Measurements from ENCODE around the gene CEP192. TPM values are rescaled to one million over a fixed set of nuclear protein-coding genes. Genes with fewer than 3 reads are reported as not detected.
"Not testable (repeated sequence)": the region's sequence is repeated elsewhere in the genome, so short reads cannot be mapped to it uniquely, and the experiment has no call there.

CEP192 gene
- total RNA-seq, 1 donor from 2014 or later, result 13.9 TPM

DNA sequence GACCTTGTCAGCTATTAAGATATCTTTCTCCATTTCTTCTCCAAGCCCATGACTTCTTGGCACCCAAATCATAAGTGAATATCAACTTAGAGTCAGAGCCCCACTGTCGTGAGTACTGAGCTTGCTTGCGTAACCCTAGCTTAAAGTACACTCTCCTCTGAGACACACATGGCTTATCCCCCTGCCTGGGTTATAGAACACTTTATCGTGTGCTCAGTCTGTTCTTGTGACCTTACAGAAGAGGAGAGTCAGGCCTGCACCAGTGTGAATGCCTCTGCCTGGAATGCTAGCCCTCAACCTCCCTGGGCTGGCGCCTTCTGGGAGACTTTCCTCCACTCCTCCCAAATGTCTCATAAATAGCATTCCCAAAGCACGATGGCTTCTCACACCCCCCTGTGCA, 79.3 kb downstream of the CEP192 start:
- Histone ChIP-seq H3K9me3 (ENCODE audit: insufficient read depth, low read depth, low read length) (no peaks in the 10 kb centered on the region), H3K4me3 (ENCODE audit: insufficient read depth, low read depth, low read length) (no peak overlapping the region), H3K4me2 (ENCODE audit: low read length) (no peak overlapping the region), H2AFZ (ENCODE audit: low read depth, low read length) (no peak overlapping the region), H3K9ac (ENCODE audit: low read length) (no peak overlapping the region), H3K27me3 (ENCODE audit: insufficient read depth, low read length) (no peaks in the 10 kb centered on the region), H3K27ac (ENCODE audit: low read depth, low read length) (no peak overlapping the region), H4K20me1 (ENCODE audit: insufficient read depth, low read length) (no peaks in the 10 kb centered on the region), H3K79me2 (ENCODE audit: insufficient read depth, low read length) (peaks cover 5% of the 10 kb centered on the region), H3K4me1 (ENCODE audit: insufficient read depth, low read length) (no peaks in the 10 kb centered on the region), H3K36me3 (ENCODE audit: insufficient read depth, low read length) (peaks cover 50% of the 10 kb centered on the region)
- peak overlapping the region; percentile 18 for H3K4me3 Mint-ChIP-seq (ENCODE audit: unreplicated experiment)
- H3K9me3 Mint-ChIP-seq (ENCODE audit: unreplicated experiment), result no peaks in the 10 kb centered on the region
- H3K36me3 Mint-ChIP-seq (ENCODE audit: low read depth, unreplicated experiment), result peaks cover 17% of the 10 kb centered on the region
- no peaks in the 10 kb centered on the region for H3K27me3 Mint-ChIP-seq (ENCODE audit: low read depth, unreplicated experiment)
- no peak for FAIRE-seq
- no peak overlapping the region for H3K27ac Mint-ChIP-seq (ENCODE audit: unreplicated experiment)
- DNase-seq (ENCODE audit: low read depth), result no peak
- TF ChIP-seq, protein P1, sequence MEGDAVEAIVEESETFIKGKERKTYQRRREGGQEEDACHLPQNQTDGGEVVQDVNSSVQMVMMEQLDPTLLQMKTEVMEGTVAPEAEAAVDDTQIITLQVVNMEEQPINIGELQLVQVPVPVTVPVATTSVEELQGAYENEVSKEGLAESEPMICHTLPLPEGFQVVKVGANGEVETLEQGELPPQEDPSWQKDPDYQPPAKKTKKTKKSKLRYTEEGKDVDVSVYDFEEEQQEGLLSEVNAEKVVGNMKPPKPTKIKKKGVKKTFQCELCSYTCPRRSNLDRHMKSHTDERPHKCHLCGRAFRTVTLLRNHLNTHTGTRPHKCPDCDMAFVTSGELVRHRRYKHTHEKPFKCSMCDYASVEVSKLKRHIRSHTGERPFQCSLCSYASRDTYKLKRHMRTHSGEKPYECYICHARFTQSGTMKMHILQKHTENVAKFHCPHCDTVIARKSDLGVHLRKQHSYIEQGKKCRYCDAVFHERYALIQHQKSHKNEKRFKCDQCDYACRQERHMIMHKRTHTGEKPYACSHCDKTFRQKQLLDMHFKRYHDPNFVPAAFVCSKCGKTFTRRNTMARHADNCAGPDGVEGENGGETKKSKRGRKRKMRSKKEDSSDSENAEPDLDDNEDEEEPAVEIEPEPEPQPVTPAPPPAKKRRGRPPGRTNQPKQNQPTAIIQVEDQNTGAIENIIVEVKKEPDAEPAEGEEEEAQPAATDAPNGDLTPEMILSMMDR (IDR thresholded peaks at IDR 0.05; ENCODE audit: insufficient read depth, low read depth, low read length), result no peak
- no peak for TF ChIP-seq EZH2 (IDR thresholded peaks at IDR 0.05; ENCODE audit: insufficient read depth, low read length)
- peaks cover 14% of the 10 kb centered on the region for H3K4me1 Mint-ChIP-seq (ENCODE audit: low read depth, unreplicated experiment)

DNA sequence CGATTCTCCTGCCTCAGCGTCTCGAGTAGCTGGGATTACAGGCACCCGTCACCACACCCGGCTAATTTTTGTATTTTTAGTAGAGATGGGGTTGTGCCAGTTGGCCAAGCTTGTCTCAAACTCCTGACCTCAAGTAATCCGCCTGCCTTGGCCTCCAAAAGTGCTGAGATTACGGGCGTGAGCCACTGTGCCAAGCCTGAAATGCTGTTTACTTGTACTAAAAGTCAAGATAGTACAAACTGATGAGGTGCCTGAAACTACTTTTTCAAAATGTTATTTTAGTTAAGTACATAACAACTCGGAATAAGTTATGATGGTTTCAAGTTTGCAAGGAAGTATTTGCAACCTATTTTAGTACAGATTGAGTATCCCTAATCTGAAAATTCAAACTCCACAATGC, 85.7 kb downstream of the CEP192 start:
- TF ChIP-seq EZH2 (IDR thresholded peaks at IDR 0.05; ENCODE audit: insufficient read depth, low read length), result no peak
- TF ChIP-seq, protein P1 (IDR thresholded peaks at IDR 0.05; ENCODE audit: insufficient read depth, low read depth, low read length), result no peak

DNA sequence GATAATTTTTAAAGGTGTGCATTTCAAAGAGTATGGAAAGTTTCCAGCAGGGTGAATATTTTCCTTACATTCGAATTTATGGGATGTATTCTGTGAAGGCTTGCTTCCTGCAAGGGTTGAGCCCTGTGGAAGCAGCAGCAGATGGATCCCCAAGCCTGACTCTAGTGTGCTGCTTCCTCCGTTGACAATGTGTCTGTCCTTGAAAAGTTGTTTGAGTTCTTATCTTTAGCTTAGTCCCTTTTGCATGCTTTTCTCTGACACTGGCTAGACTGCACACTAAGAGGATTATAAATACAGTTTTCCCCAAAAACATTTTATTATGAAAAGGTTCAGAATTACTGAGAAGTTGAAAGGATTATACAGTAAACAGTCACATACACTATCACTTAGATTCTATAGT, 86.3 kb downstream of the CEP192 start:
- Histone ChIP-seq H3K9me3 (ENCODE audit: insufficient read depth, low read depth, low read length) (no peaks in the 10 kb centered on the region), H4K20me1 (ENCODE audit: insufficient read depth, low read length) (no peaks in the 10 kb centered on the region), H3K9ac (ENCODE audit: low read length) (no peak overlapping the region), H2AFZ (ENCODE audit: low read depth, low read length) (no peak overlapping the region), H3K36me3 (ENCODE audit: insufficient read depth, low read length) (peaks cover 18% of the 10 kb centered on the region), H3K4me2 (ENCODE audit: low read length) (no peak overlapping the region), H3K27me3 (ENCODE audit: insufficient read depth, low read length) (no peaks in the 10 kb centered on the region), H3K27ac (ENCODE audit: low read depth, low read length) (no peak overlapping the region), H3K79me2 (ENCODE audit: insufficient read depth, low read length) (no peaks in the 10 kb centered on the region), H3K4me1 (ENCODE audit: insufficient read depth, low read length) (no peaks in the 10 kb centered on the region), H3K4me3 (ENCODE audit: insufficient read depth, low read depth, low read length) (no peak overlapping the region)
- Mint-ChIP-seq H3K9me3 (ENCODE audit: unreplicated experiment) (peaks cover 21% of the 10 kb centered on the region), H3K4me1 (ENCODE audit: low read depth, unreplicated experiment) (peaks cover 8% of the 10 kb centered on the region), H3K27me3 (ENCODE audit: low read depth, unreplicated experiment) (no peaks in the 10 kb centered on the region), H3K36me3 (ENCODE audit: low read depth, unreplicated experiment) (peaks cover 31% of the 10 kb centered on the region), H3K27ac (ENCODE audit: unreplicated experiment) (no peak overlapping the region), H3K4me3 (ENCODE audit: unreplicated experiment) (no peak overlapping the region)
- DNase-seq (ENCODE audit: low read depth), result no peak
- no peak for FAIRE-seq
- TF ChIP-seq EZH2 (IDR thresholded peaks at IDR 0.05; ENCODE audit: insufficient read depth, low read length), result no peak
- TF ChIP-seq, protein P1 (IDR thresholded peaks at IDR 0.05; ENCODE audit: insufficient read depth, low read depth, low read length), result no peak

More for the DNA sequence above, 85.7 kb downstream of the CEP192 start:
- no peak overlapping the region for H3K9ac ChIP-seq (ENCODE audit: low read length)
- H3K4me1 ChIP-seq (ENCODE audit: insufficient read depth, low read length), result no peaks in the 10 kb centered on the region
- no peak overlapping the region for H3K27ac ChIP-seq (ENCODE audit: low read depth, low read length)
- H3K4me2 ChIP-seq (ENCODE audit: low read length), result no peak overlapping the region
- no peaks in the 10 kb centered on the region for H3K27me3 Mint-ChIP-seq (ENCODE audit: low read depth, unreplicated experiment)
- H4K20me1 ChIP-seq (ENCODE audit: insufficient read depth, low read length), result no peaks in the 10 kb centered on the region
- no peaks in the 10 kb centered on the region for H3K79me2 ChIP-seq (ENCODE audit: insufficient read depth, low read length)
- no peak overlapping the region for H3K4me3 Mint-ChIP-seq (ENCODE audit: unreplicated experiment)
- DNase-seq (ENCODE audit: low read depth) (no peak), FAIRE-seq (no peak)
- H3K27me3 ChIP-seq (ENCODE audit: insufficient read depth, low read length), result no peaks in the 10 kb centered on the region
- no peak overlapping the region for H3K27ac Mint-ChIP-seq (ENCODE audit: unreplicated experiment)
- no peak overlapping the region for H2AFZ ChIP-seq (ENCODE audit: low read depth, low read length)
- peaks cover 20% of the 10 kb centered on the region for H3K9me3 Mint-ChIP-seq (ENCODE audit: unreplicated experiment)
- no peaks in the 10 kb centered on the region for H3K9me3 ChIP-seq (ENCODE audit: insufficient read depth, low read depth, low read length)
- peaks cover 23% of the 10 kb centered on the region for H3K36me3 ChIP-seq (ENCODE audit: insufficient read depth, low read length)
- peaks cover 5% of the 10 kb centered on the region for H3K4me1 Mint-ChIP-seq (ENCODE audit: low read depth, unreplicated experiment)
- no peak overlapping the region for H3K4me3 ChIP-seq (ENCODE audit: insufficient read depth, low read depth, low read length)
- peaks cover 30% of the 10 kb centered on the region for H3K36me3 Mint-ChIP-seq (ENCODE audit: low read depth, unreplicated experiment)

DNA sequence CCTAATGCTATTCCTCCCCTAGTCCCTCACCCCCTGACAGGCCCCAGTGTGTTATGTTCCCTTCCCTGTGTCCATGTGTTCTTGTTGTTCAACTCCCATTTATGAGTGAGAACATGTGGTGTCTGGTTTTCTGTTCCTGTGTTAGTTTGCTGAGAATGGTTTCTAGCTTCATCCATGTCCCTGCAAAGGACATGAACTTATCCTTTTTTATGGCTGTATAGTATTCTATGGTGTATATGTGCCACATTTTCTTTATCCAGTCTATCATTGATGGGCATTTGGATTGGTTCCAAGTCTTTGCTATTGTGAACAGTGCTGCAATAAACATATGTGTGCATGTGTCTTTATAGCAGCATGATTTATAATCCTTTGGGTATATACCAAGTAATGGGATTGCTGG, 86.9 kb downstream of the CEP192 start:
- peaks cover 31% of the 10 kb centered on the region for H3K36me3 Mint-ChIP-seq (ENCODE audit: low read depth, unreplicated experiment)
- not testable (repeated sequence) for H3K27me3 ChIP-seq (ENCODE audit: insufficient read depth, low read length); H3K27ac ChIP-seq (ENCODE audit: low read depth, low read length); H3K4me3 Mint-ChIP-seq (ENCODE audit: unreplicated experiment); H4K20me1 ChIP-seq (ENCODE audit: insufficient read depth, low read length); H3K9me3 ChIP-seq (ENCODE audit: insufficient read depth, low read depth, low read length); H3K27me3 Mint-ChIP-seq (ENCODE audit: low read depth, unreplicated experiment); H3K27ac Mint-ChIP-seq (ENCODE audit: unreplicated experiment); H2AFZ ChIP-seq (ENCODE audit: low read depth, low read length); H3K4me3 ChIP-seq (ENCODE audit: insufficient read depth, low read depth, low read length); H3K9ac ChIP-seq (ENCODE audit: low read length); H3K79me2 ChIP-seq (ENCODE audit: insufficient read depth, low read length); DNase-seq (ENCODE audit: low read depth); H3K4me2 ChIP-seq (ENCODE audit: low read length); FAIRE-seq; H3K4me1 ChIP-seq (ENCODE audit: insufficient read depth, low read length)
- peaks cover 12% of the 10 kb centered on the region for H3K36me3 ChIP-seq (ENCODE audit: insufficient read depth, low read length)
- peaks cover 14% of the 10 kb centered on the region for H3K4me1 Mint-ChIP-seq (ENCODE audit: low read depth, unreplicated experiment)
- H3K9me3 Mint-ChIP-seq (ENCODE audit: unreplicated experiment), result peaks cover 21% of the 10 kb centered on the region
